HG03095 (cell line): ENCODE measurements around the gene METTL6.
"Not testable (repeated sequence)": the region's sequence is repeated elsewhere in the genome, so short reads cannot be mapped to it uniquely, and the experiment has no call there.

Experiments
- ATAC-seq: cut with Tn5 transposase; IDR thresholded peaks from one replicate; pipeline ENCODE4 v1.9.1; 2021; ENCODE audit warnings: moderate library complexity; ENCODE audit not compliant: unreplicated experiment

METTL6 gene

GRCh38 chr3:15451216-15452113, 24.1 kb upstream of the METTL6 start:
- ATAC-seq, result no peak

GRCh38 chr3:15450438-15451215, 23.3 kb upstream of the METTL6 start:
- no peak for ATAC-seq

GRCh38 chr3:15449489-15450224, 22.3 kb upstream of the METTL6 start:
- ATAC-seq, result no peak

DNA sequence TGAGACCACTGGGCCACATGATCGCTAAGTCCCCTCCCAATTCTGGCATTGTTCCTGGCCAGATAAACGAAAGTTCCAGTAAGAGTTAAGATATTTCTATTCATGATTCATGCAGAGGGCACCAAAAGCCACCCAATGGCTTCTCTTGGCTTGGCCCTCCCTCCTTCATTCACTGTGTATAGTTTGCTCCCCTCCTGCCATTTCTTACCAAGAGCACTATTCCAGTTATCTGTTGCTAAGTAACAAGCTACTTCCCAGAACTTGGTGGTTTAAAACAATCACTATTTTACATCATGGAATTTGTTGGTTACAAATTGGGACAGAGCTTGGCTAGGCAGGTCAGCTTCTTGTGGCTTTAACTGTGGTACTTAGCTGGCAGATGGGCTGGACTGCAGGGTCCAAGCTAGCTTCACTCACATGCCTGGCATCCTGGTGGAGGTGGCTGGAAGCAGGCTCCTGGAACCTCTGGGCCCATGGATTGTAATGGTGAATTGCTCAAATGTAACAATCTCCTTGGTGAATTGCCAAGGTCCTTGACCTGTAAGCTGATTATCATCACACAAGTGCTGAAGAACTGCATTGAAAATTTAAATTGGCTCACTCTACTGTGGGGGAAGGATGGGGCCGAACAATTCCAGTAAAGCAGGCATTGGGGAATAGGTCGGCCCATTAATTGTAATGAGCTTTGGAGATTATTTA, 16.6 kb upstream of the METTL6 start:
- ATAC-seq, result no peak

- ATAC-seq, result no peak
Measured at GRCh38 chr3:15440891-15441290, 13.5 kb upstream of the METTL6 start.

DNA sequence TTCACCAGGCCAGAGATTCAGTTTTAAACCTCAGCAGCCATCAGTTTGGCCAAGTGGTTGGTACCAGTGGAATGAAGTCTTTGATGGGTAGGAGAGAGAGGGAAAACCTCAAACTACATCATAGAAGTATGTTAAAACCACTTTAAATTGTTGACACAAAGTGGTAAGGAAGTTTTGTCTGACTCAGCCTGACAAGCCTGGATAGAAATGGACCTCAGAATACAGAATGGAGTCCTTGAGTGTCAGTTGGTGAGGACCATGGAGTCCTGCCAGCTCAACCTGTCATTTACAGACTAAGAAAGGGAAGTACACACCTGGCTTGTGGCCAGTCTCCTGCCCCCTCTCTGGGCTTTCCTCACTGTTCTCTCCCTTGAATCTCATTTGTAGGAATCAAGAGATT, 12.1 kb upstream of the METTL6 start:
- ATAC-seq, result no peak

DNA sequence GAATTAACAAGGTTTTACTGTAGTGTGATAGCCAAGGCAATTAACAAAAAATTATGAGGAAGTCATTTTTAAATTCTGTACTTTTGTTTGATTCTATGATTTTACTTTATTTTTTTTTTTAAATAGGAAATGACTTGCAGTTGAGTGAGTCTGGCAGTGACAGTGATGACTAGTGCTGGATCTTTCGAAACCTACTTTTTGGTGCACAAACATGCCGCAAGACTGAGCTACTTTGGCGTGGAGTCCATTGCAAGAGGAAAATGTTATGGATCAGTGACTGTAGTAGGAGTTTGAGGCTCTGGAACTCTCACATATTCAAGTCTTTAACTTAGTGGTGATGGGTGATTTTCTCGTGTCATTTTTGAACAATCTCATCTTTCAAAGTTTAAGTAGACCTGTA, 11.6 kb upstream of the METTL6 start:
- no peak for ATAC-seq

- no peak for ATAC-seq
Measured at GRCh38 chr3:15436246-15436645, 8.9 kb upstream of the METTL6 start.

- no peak for ATAC-seq
Measured at GRCh38 chr3:15434756-15435155, 7.4 kb upstream of the METTL6 start.

DNA sequence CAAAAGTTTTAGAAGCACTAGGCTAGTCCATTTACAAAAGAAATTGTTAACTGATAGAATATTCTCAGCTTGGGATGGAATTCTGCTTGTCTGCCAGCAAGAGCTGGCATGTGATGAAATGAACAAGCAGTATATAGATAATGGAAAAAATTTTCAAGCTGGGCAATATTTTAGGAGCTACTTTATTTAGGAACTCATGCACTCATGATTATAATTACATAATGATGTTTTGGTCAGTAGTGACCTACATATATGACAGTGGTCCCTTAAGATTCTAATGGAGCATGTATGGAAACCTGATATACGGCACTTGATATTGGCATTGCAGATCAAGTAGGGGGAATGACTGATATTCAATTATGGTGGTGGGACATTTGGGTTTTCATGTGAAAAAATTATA, 6.2 kb upstream of the METTL6 start:
- no peak for ATAC-seq

GRCh38 chr3:15431256-15431837, 4.0 kb upstream of the METTL6 start:
- ATAC-seq, result no peak

DNA sequence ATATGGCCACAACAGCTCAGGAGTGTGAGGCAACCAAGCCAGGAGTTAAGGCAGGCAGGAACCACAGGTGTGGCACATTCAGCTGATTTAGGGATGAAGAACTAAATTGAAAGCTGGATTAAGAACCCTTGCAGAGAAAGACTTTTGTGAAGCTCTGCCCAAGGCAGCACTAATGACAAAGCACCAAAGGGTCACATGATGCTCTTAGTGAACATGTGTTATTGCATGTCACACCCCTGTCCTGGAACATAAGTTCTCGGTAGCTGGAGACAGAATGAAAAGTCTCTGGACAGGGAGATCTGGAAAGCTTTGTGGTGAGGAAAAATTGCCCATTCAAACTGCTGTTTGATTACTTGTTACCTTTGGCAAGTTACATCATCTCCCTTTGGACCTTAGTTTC, 3.3 kb upstream of the METTL6 start:
- ATAC-seq, result no peak

DNA sequence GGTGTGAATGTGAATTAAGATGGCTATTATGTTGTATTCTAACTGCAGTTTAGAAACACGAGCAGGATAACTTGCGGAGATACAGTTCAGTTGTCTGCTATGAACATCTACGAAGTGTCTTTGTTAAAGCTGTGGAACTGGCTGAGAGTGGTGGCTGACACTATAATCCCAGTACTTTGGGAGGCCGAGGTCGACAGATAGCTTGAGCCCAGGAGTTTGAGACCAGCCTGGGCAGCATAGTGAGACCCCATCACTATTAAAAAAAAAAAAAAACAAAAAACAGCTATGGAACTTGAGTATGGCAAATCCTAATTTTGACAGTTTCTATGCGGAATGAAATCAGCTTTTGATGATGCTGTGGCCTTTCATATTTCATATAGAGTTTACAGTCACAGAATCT, 1.7 kb upstream of the METTL6 start:
- ATAC-seq, result no peak

DNA sequence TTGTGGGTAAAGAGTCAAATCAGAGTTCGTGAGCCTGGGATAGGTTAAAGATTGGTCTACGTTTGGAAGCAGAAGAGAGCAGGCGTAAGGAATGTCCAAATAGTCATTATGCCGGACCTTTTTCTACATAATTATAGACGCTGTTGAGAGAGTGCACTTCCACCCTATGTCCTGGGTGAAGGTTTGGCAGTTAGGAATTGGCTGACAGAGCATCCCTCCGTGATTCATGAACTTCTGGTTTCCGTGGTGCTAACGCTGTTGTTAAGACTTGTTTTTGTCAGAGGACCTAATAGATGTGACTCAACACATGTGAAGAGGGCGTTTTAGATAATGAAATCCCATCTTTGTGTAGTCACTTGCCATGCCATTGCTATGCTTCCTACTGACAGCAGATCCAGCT, 1.2 kb upstream of the METTL6 start:
- no peak for ATAC-seq

DNA sequence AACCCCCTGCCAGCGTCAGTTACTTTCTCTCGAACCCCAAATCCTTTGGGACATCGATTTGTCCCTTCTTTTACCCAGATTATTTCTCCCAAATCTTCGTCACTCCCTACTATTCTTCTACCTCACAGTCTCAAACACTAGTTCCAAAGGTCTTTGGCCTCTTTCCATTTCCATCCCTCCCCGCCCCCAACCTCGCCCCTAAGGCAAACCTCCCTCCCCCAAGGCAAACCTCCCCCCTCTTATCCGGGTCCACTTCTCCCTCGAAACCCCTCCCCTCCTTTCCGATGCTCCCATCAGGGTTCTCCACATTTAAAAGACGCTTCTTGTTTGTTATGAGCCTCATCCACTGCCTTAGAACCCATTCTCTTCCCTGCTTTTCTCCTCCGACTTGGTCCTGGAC, 637 bp upstream of the METTL6 start:
- no peak for ATAC-seq

GRCh38 chr3:15426579-15427118, 695 bp downstream of the METTL6 start:
- no peak for ATAC-seq

GRCh38 chr3:15420871-15421270, 6.5 kb downstream of the METTL6 start:
- no peak for ATAC-seq

DNA sequence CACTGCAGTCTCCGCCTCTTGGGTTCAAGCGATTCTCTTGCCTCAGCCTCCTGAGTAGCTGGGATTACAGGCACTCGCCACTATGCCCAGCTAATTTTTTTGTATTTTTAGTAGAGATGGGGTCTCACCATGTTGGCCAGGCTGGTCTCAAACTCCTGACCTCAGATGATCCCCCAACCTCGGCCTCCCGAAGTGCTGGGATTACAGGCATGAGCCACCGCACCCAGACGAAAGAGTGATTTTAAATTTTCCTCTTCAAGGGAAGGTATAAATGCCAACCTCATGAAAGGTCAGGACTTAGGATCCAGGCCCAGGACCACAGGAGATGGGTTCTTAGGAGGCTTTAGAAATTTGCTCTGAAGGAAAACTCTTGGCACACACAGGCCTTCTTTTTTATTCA, 16.4 kb downstream of the METTL6 start:
- not testable (repeated sequence) for ATAC-seq

GRCh38 chr3:15409774-15410173, 17.6 kb downstream of the METTL6 start:
- ATAC-seq, result no peak

- no peak for ATAC-seq
Measured at GRCh38 chr3:15409239-15409638, 18.1 kb downstream of the METTL6 start.
